GM13977 (cell line): ENCODE measurements around the gene FFAR2.
A peak's percentile ranks its signal among the peaks of the same experiment; 100 is the strongest.

Source experiments
- DNase-seq: peaks from one replicate; pipeline ENCODE4 v3.0.0; 2012; ENCODE audit warnings: low spot score
- CTCF ChIP-seq: IDR thresholded peaks from 2 replicates; pipeline ENCODE4 v1.5.1; 2012; ENCODE audit warnings: mild to moderate bottlenecking, control low read depth; ENCODE audit not compliant: insufficient read depth; ENCODE audit errors: extremely low read depth, missing control alignments
- in situ Hi-C: fragments of 300-500 bp; cut with MboI; formaldehyde crosslinking; loops from one replicate; pipeline ENCODE4 v1.12.0; 2022; ENCODE audit warnings: low sequenced_read_pairs, low pct_unique_long_range_greater_than_20kb, mixed read lengths, inconsistent platforms; ENCODE audit not compliant: unreplicated experiment

Gene FFAR2

GRCh38 chr19:35414442-35414841 lies 33.6 kb upstream of the FFAR2 start:
- DNase-seq, result no peak
- in situ Hi-C loops, result no loop called here
- no peak for TF ChIP-seq CTCF

GRCh38 chr19:35416331-35416730 lies 31.7 kb upstream of the FFAR2 start:
- no peak for DNase-seq
- TF ChIP-seq CTCF, result no peak
- in situ Hi-C loops, result no loop called here

GRCh38 chr19:35417278-35417677 lies 30.8 kb upstream of the FFAR2 start:
- in situ Hi-C loops, result no loop called here
- no peak for TF ChIP-seq CTCF
- DNase-seq, result no peak

- no peak for TF ChIP-seq CTCF
- peak; percentile 60 for DNase-seq
- in situ Hi-C loops, result no loop called here
Measured at GRCh38 chr19:35417713-35418534, 30.1 kb upstream of the FFAR2 start.

- in situ Hi-C loops, result no loop called here
- no peak for DNase-seq
- TF ChIP-seq CTCF, result no peak
Measured at GRCh38 chr19:35419046-35419445, 29.0 kb upstream of the FFAR2 start.

- in situ Hi-C loops, result no loop called here
- no peak for DNase-seq
Measured at GRCh38 chr19:35419805-35420204, 28.3 kb upstream of the FFAR2 start.

More at GRCh38 chr19:35419805-35420204, 28.3 kb upstream of the FFAR2 start:
- TF ChIP-seq CTCF, result no peak
